HepG2 (cell line): ENCODE data around the gene MAP2K6. TPM values are rescaled to one million over a fixed set of nuclear protein-coding genes. Genes with fewer than 3 reads are reported as not detected.

Experiments
- ATAC-seq: fragments of 200-7000 bp; cut with Tn5 transposase; 3 replicates; pipeline ENCODE4 v1.9.1; 2020; ENCODE audit warnings: mild to moderate bottlenecking, moderate library complexity
- BruUV-seq: library from RNA; stranded (reverse); fragments of 400-500 nt; replicated peaks from 2 replicates; lab custom pipeline; 2021; lab: Mats Ljungman, UMichigan
- CTCF ChIA-PET: fragments of 300-600 bp; formaldehyde crosslinking; extraction: SDS; loops from one replicate; lab custom pipeline; 2021; ENCODE audit warnings: low total read pairs, inconsistent platforms, low intra/inter-chr PET ratio; lab: Yijun Ruan, JAX
- POLR2A ChIA-PET: fragments of 350-600 bp; sonication (Branson Sonifier 250); formaldehyde crosslinking; loops from one replicate; lab custom pipeline; 2020; ENCODE audit warnings: antibody characterized with exemption, inconsistent platforms; lab: Yijun Ruan, JAX
- DNase-seq: peaks from one replicate; pipeline ENCODE4 v3.0.0-alpha.2; 2015; ENCODE audit warnings: low spot score
- FAIRE-seq: peaks from 3 replicates; lab custom pipeline; 2011; peaks lifted over from hg19 to GRCh38; lab: Jason Lieb, UNC
- H2AFZ ChIP-seq: one replicate; pipeline ENCODE4 v1.6.1; 2011; ENCODE audit warnings: low read length, inconsistent platforms
- H3K27ac ChIP-seq: fragments of 300-600 bp; 3 replicates; pipeline ENCODE4 v1.8.0; 2011; ENCODE audit warnings: mixed run types, mild to moderate bottlenecking, mixed read lengths, low read length, inconsistent platforms; ENCODE audit not compliant: insufficient read depth; ENCODE audit errors: extremely low read length
- H3K27me3 ChIP-seq, 2 experiments: fragments of 200-600 bp in 1 of 2; 2 replicates in 1 of 2; 3 replicates in 1 of 2; pipeline versions ENCODE4 v1.6.0 to v1.8.0; 2011; ENCODE audit warnings: low read length in 2 of 2, mild to moderate bottlenecking in 2 of 2, moderate library complexity in 2 of 2, inconsistent platforms in 1 of 2; ENCODE audit not compliant: insufficient read depth in 2 of 2, control insufficient read depth in 1 of 2
- H3K36me3 ChIP-seq, 2 experiments: fragments of 200-600 bp in 1 of 2; replicated peaks in 1 of 2; 2 replicates in 1 of 2; 3 replicates in 1 of 2; pipeline versions ENCODE4 v1.5.1 to v1.8.0; 2011; ENCODE audit warnings: low read length in 2 of 2, inconsistent platforms in 1 of 2; ENCODE audit not compliant: insufficient read depth in 2 of 2, control insufficient read depth in 1 of 2
- H3K4me1 ChIP-seq: 2 replicates; pipeline ENCODE4 v1.5.1; 2012; ENCODE audit warnings: low read length, inconsistent platforms; ENCODE audit not compliant: insufficient read depth
- H3K4me2 ChIP-seq: 2 replicates; pipeline ENCODE4 v1.6.0; 2011; ENCODE audit warnings: low read depth, low read length, inconsistent platforms
- H3K4me3 ChIP-seq, 3 experiments: fragments of 200-600 bp in 1 of 3; sonication (generic), shearing (Covaris generic) in 1 of 3; replicated peaks in 1 of 3; 2 replicates each; pipeline ENCODE4 v1.5.1; 2011 to 2016; ENCODE audit warnings: low read length in 3 of 3, inconsistent platforms in 2 of 3, low read depth in 2 of 3, mild to moderate bottlenecking in 2 of 3, control low read depth in 1 of 3, mixed read lengths in 1 of 3; ENCODE audit not compliant: insufficient read depth in 1 of 3
- H3K79me2 ChIP-seq: one replicate; pipeline ENCODE4 v1.6.1; 2011; ENCODE audit warnings: low read length, inconsistent platforms; ENCODE audit not compliant: insufficient read depth
- H3K9ac ChIP-seq: 2 replicates; pipeline ENCODE4 v1.6.0; 2011; ENCODE audit warnings: mild to moderate bottlenecking, low read depth, low read length, inconsistent platforms; ENCODE audit not compliant: insufficient read depth
- H3K9me3 ChIP-seq: 2 replicates; pipeline ENCODE4 v1.5.1; 2012; ENCODE audit warnings: mild to moderate bottlenecking, low read length
- H4K20me1 ChIP-seq: 2 replicates; pipeline ENCODE4 v1.6.0; 2011; ENCODE audit warnings: inconsistent platforms, mild to moderate bottlenecking, low read length, moderate library complexity; ENCODE audit not compliant: insufficient read depth
- BRD4 ChIP-seq: sonication (generic); formaldehyde crosslinking; IDR thresholded peaks from 2 replicates; pipeline ENCODE4 v1.4.0; 2020; ENCODE audit warnings: missing genetic modification reagents
- PTBP1 ChIP-seq: fragments of 200-400 bp; formaldehyde crosslinking; IDR thresholded peaks from 2 replicates; pipeline ENCODE4 v1.6.1; 2018; ENCODE audit warnings: low read length, low read depth; ENCODE audit not compliant: poor library complexity, severe bottlenecking
- TBL1XR1 ChIP-seq: fragments of 150-350 bp; IDR thresholded peaks from 2 replicates; pipeline ENCODE4 v1.6.1; 2014; ENCODE audit warnings: borderline replicate concordance, low read length; ENCODE audit not compliant: partially characterized antibody
- ZNF329 ChIP-seq: sonication (generic); formaldehyde crosslinking; IDR thresholded peaks from 2 replicates; pipeline ENCODE4 v1.9.0; 2021; ENCODE audit warnings: low read depth, mild to moderate bottlenecking, missing genetic modification reagents
- ZNF562 ChIP-seq: sonication (generic); formaldehyde crosslinking; IDR thresholded peaks from 2 replicates; pipeline ENCODE4 v1.8.0; 2022; ENCODE audit warnings: missing genetic modification reagents, borderline replicate concordance
- whole genome bisulfite sequencing: methylation state at CpG from one replicate; pipeline ENCODE4 v1.1.6; 2017; ENCODE audit warnings: low lambda C conversion rate; 5-methylcytosine and 5-hydroxymethylcytosine counted together
- in situ Hi-C: cut with HindIII; loops from 2 replicates; pipeline ENCODE4 v1.10.0; 2017; ENCODE audit warnings: low pct_unique_long_range_greater_than_20kb; ENCODE audit not compliant: extremely low pct_ligation_motif_present
- intact Hi-C: fragments of 100-400 bp; cut with micrococcal nuclease; formaldehyde crosslinking; loops from one replicate; pipeline ENCODE4 v1.10.0; 2022; ENCODE audit not compliant: unreplicated experiment
- polyA plus RNA-seq, 8 experiments: library from polyadenylated mRNA; depleted of rRNA in 3 of 8; stranded (reverse) in 7 of 8; unstranded in 1 of 8; fragments of >200 nt; fragmentation: Illumina TruSeq in 4 of 8; extraction: Trizol in 4 of 8; gene quantifications; 2 replicates each; pipeline versions ENCODE4 v1.2.1 to v1.2.3, GENCODE V29; 2011 to 2016; ENCODE audit warnings: low read depth in 4 of 8, missing spikeins in 1 of 8, mixed read lengths in 1 of 8; ENCODE audit not compliant: insufficient read depth in 1 of 8
- total RNA-seq, 5 experiments: library from RNA; depleted of rRNA; stranded (reverse); fragments of >200 nt; fragmentation: Illumina TruSeq; extraction: Trizol; gene quantifications; 2 replicates each; pipeline ENCODE4 v1.2.3, GENCODE V29; 2016; ENCODE audit warnings: low read depth in 1 of 5
- TF ChIP-seq, protein P1 (sequence below): sonication (generic); formaldehyde crosslinking; IDR thresholded peaks from 2 replicates; pipeline ENCODE4 v1.5.1; 2020; ENCODE audit warnings: mild to moderate bottlenecking, missing genetic modification reagents, borderline replicate concordance
- TF ChIP-seq, protein P2 (sequence below): sonication (generic); formaldehyde crosslinking; IDR thresholded peaks from 2 replicates; pipeline ENCODE4 v1.5.0; 2020; ENCODE audit warnings: mild to moderate bottlenecking, missing genetic modification reagents, borderline replicate concordance
- TF ChIP-seq, protein P3 (sequence below), 2 experiments: sonication (generic) in 1 of 2; formaldehyde crosslinking in 1 of 2; IDR thresholded peaks; 2 replicates each; pipeline versions ENCODE4 v1.4.0 to v1.6.1; 2018 to 2020; ENCODE audit warnings: missing genetic modification reagents in 2 of 2, borderline replicate concordance in 1 of 2, low read depth in 1 of 2, mild to moderate bottlenecking in 1 of 2, missing biosample characterization in 1 of 2
- TF ChIP-seq, protein P4 (sequence below): IDR thresholded peaks from 2 replicates; pipeline ENCODE4 v1.6.1; 2018; ENCODE audit warnings: missing genetic modification reagents

The MAP2K6 gene
- total and polyA plus RNA-seq, 2 of the 13 experiments (the other 11 are each of a cell fraction or from before 2014, with no cell fraction given): 5.1 to 33.6 TPM

DNA sequence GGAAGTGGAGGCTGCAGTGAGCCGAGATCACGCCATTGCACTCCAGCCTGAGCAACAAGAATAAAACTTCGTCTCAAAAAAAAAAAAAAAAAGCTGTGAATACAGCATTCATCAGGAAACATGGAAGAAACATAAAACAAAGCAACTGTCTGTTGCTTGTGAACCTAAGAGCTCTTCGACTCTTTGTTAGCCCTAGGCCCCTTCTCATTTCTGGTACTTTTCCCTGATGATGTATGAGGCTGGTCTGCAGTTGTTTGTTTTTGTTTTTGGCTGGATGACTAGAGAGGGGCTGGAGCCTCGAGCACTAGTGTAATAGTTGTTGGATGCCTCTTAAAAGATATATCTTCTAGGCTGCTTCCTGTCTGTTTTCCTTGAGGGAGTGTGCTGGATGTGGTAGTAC is 113.5 kb downstream of the MAP2K6 start:
- POLR2A ChIA-PET: no interaction called here
- Histone ChIP-seq H3K4me2 (no peak overlapping the region), H3K27me3 (no peaks in the 10 kb centered on the region), H3K9me3 (no peaks in the 10 kb centered on the region), H3K9ac (no peak overlapping the region), H3K79me2 (no peaks in the 10 kb centered on the region), H2AFZ (no peak overlapping the region), H4K20me1 (no peaks in the 10 kb centered on the region), H3K4me3 (no peak overlapping the region), H3K4me1 (no peaks in the 10 kb centered on the region), H3K36me3 (no peaks in the 10 kb centered on the region), H3K27ac (no peak overlapping the region)
- intact Hi-C loops: loop anchor here (5.0 kb wide), 1 partner anchor 1024 kb away; no protein-coding TSS in a partner anchor
- no TSS peak for BruUV-seq
- DNase-seq (no peak), FAIRE-seq (no peak), ATAC-seq (no peak)
- in situ Hi-C loops: no loop called here
- CTCF ChIA-PET: no interaction called here
- WGBS: 80% methylated on average over 5 of the region's 5 CpGs
- TF ChIP-seq, protein P1, sequence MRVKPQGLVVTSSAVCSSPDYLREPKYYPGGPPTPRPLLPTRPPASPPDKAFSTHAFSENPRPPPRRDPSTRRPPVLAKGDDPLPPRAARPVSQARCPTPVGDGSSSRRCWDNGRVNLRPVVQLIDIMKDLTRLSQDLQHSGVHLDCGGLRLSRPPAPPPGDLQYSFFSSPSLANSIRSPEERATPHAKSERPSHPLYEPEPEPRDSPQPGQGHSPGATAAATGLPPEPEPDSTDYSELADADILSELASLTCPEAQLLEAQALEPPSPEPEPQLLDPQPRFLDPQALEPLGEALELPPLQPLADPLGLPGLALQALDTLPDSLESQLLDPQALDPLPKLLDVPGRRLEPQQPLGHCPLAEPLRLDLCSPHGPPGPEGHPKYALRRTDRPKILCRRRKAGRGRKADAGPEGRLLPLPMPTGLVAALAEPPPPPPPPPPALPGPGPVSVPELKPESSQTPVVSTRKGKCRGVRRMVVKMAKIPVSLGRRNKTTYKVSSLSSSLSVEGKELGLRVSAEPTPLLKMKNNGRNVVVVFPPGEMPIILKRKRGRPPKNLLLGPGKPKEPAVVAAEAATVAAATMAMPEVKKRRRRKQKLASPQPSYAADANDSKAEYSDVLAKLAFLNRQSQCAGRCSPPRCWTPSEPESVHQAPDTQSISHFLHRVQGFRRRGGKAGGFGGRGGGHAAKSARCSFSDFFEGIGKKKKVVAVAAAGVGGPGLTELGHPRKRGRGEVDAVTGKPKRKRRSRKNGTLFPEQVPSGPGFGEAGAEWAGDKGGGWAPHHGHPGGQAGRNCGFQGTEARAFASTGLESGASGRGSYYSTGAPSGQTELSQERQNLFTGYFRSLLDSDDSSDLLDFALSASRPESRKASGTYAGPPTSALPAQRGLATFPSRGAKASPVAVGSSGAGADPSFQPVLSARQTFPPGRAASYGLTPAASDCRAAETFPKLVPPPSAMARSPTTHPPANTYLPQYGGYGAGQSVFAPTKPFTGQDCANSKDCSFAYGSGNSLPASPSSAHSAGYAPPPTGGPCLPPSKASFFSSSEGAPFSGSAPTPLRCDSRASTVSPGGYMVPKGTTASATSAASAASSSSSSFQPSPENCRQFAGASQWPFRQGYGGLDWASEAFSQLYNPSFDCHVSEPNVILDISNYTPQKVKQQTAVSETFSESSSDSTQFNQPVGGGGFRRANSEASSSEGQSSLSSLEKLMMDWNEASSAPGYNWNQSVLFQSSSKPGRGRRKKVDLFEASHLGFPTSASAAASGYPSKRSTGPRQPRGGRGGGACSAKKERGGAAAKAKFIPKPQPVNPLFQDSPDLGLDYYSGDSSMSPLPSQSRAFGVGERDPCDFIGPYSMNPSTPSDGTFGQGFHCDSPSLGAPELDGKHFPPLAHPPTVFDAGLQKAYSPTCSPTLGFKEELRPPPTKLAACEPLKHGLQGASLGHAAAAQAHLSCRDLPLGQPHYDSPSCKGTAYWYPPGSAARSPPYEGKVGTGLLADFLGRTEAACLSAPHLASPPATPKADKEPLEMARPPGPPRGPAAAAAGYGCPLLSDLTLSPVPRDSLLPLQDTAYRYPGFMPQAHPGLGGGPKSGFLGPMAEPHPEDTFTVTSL (CRISPR knock-in tag): no peak
- TF ChIP-seq ZNF562 (no peak), TBL1XR1 (no peak), ZNF329 (CRISPR knock-in tag) (no peak), BRD4 (no peak), PTBP1 (no peak)
- TF ChIP-seq, protein P2, sequence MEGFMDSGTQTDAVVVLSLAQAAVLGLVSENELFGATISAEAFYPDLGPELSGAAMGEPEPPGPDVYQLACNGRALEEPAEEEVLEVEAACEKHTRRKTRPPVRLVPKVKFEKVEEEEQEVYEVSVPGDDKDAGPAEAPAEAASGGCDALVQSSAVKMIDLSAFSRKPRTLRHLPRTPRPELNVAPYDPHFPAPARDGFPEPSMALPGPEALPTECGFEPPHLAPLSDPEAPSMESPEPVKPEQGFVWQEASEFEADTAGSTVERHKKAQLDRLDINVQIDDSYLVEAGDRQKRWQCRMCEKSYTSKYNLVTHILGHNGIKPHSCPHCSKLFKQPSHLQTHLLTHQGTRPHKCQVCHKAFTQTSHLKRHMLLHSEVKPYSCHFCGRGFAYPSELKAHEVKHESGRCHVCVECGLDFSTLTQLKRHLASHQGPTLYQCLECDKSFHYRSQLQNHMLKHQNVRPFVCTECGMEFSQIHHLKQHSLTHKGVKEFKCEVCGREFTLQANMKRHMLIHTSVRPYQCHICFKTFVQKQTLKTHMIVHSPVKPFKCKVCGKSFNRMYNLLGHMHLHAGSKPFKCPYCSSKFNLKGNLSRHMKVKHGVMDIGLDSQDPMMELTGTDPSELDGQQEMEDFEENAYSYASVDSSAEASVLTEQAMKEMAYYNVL (CRISPR knock-in tag): no peak
- TF ChIP-seq, protein P3, sequence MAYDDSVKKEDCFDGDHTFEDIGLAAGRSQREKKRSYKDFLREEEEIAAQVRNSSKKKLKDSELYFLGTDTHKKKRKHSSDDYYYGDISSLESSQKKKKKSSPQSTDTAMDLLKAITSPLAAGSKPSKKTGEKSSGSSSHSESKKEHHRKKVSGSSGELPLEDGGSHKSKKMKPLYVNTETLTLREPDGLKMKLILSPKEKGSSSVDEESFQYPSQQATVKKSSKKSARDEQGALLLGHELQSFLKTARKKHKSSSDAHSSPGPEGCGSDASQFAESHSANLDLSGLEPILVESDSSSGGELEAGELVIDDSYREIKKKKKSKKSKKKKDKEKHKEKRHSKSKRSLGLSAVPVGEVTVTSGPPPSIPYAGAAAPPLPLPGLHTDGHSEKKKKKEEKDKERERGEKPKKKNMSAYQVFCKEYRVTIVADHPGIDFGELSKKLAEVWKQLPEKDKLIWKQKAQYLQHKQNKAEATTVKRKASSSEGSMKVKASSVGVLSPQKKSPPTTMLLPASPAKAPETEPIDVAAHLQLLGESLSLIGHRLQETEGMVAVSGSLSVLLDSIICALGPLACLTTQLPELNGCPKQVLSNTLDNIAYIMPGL (CRISPR knock-in tag; IDR thresholded peaks at IDR 0.05; ENCODE audit: borderline replicate concordance in 1 of 2, low read depth in 1 of 2): no peak
- TF ChIP-seq, protein P4, sequence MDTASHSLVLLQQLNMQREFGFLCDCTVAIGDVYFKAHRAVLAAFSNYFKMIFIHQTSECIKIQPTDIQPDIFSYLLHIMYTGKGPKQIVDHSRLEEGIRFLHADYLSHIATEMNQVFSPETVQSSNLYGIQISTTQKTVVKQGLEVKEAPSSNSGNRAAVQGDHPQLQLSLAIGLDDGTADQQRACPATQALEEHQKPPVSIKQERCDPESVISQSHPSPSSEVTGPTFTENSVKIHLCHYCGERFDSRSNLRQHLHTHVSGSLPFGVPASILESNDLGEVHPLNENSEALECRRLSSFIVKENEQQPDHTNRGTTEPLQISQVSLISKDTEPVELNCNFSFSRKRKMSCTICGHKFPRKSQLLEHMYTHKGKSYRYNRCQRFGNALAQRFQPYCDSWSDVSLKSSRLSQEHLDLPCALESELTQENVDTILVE (CRISPR knock-in tag): no peak
